HFFc6 (cell line): ENCODE measurements around the gene TERB1. TPM values are rescaled to one million over a fixed set of nuclear protein-coding genes. Genes with fewer than 3 reads are reported as not detected.
"Not testable (repeated sequence)": the region's sequence is repeated elsewhere in the genome, so short reads cannot be mapped to it uniquely, and the experiment has no call there.

ENCODE experiments used
- DNase-seq: peaks from one replicate; pipeline ENCODE4 v3.0.0-alpha.2; 2018
- H3K27ac Mint-ChIP-seq: 2 replicates; pipeline ENCODE4 v1.8.0; 2020; ENCODE audit warnings: mild to moderate bottlenecking, mixed read lengths
- H3K27me3 Mint-ChIP-seq: 2 replicates; pipeline ENCODE4 v1.8.0; 2021; ENCODE audit warnings: mild to moderate bottlenecking, moderate library complexity, mixed read lengths; ENCODE audit not compliant: insufficient read depth
- H3K36me3 Mint-ChIP-seq: 2 replicates; pipeline ENCODE4 v1.8.0; 2021; ENCODE audit warnings: low read depth, mixed read lengths
- H3K4me1 Mint-ChIP-seq: 2 replicates; pipeline ENCODE4 v1.8.0; 2020; ENCODE audit warnings: low read depth, mixed read lengths
- H3K4me3 Mint-ChIP-seq: 2 replicates; pipeline ENCODE4 v1.8.0; 2020; ENCODE audit warnings: mild to moderate bottlenecking, moderate library complexity, mixed read lengths
- H3K9me3 Mint-ChIP-seq: 2 replicates; pipeline ENCODE4 v1.8.0; 2020; ENCODE audit warnings: mild to moderate bottlenecking, mixed read lengths
- total RNA-seq, 6 experiments: library from RNA; stranded (reverse); fragmentation: NEBNext Ultra II Directional; extraction: Animal tissue kit (Norgen Biotek cat#: 25700); gene quantifications; 2 replicates in 1 of 6; 3 replicates in 5 of 6; pipeline ENCODE4 v1.2.3, GENCODE V29; 2021
- TF ChIP-seq, protein P1 (sequence below): fragments of 200-600 bp; sonication (generic); IDR thresholded peaks from 2 replicates; pipeline ENCODE4 v1.5.0; 2021; ENCODE audit warnings: antibody characterized with exemption, mild to moderate bottlenecking

Gene TERB1
- total RNA-seq, 6 experiments from 2014 or later: not detected

DNA sequence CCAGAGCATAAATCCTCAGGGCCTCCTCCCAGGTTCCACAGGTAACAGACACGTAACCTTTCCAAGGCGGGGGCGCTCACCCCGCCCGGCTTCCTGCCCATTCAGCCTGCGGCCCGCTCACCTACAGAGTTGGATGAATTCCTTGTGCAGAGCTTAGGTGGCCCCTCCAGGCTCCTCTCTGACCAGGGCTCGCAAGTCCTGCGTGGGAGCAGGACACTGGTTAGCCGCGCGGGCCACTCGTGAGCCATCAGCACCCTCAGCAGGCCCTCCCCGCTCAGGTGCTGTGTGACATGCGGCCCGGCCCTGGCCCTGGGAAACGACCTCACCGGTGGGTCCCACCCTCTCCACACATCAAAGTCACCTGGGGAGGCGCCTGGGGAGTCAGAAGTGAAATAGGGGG, 528 bp downstream of the TERB1 start:
- peaks cover 10% of the 10 kb centered on the region for H3K36me3 Mint-ChIP-seq
- TF ChIP-seq, protein P1, sequence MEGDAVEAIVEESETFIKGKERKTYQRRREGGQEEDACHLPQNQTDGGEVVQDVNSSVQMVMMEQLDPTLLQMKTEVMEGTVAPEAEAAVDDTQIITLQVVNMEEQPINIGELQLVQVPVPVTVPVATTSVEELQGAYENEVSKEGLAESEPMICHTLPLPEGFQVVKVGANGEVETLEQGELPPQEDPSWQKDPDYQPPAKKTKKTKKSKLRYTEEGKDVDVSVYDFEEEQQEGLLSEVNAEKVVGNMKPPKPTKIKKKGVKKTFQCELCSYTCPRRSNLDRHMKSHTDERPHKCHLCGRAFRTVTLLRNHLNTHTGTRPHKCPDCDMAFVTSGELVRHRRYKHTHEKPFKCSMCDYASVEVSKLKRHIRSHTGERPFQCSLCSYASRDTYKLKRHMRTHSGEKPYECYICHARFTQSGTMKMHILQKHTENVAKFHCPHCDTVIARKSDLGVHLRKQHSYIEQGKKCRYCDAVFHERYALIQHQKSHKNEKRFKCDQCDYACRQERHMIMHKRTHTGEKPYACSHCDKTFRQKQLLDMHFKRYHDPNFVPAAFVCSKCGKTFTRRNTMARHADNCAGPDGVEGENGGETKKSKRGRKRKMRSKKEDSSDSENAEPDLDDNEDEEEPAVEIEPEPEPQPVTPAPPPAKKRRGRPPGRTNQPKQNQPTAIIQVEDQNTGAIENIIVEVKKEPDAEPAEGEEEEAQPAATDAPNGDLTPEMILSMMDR: no peak
- DNase-seq: no peak

DNA sequence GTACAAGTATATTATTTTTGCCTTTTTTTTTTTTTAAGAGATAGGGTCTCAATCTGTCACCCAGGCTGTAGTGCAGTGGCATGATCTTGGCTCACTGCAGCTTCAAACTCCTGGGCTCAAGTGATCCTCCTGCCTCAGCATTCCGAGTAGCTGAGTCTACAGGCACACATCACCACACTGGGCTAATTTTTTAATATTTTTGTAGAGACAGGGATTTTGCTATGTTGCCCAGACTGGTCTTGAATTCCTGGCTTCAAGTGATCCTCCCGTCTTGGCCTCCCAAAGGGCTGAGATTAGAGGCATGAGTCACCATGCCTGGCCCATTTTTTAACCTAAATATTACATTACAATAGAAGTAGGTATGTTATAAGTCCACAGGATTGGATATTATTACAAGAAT, 3.2 kb downstream of the TERB1 start:
- Mint-ChIP-seq H3K9me3 (no peaks in the 10 kb centered on the region), H3K4me3 (no peak overlapping the region), H3K4me1 (peaks cover 5% of the 10 kb centered on the region; the same call in 1 of the 2 replicates), H3K27ac (no peak overlapping the region), H3K27me3 (no peaks in the 10 kb centered on the region; the same call in 1 of the 2 replicates), H3K36me3 (no peaks in the 10 kb centered on the region; the same call in 1 of the 2 replicates)
- TF ChIP-seq, protein P1: no peak
- peak; percentile 41 for DNase-seq

More for the DNA sequence above, 528 bp downstream of the TERB1 start:
- Mint-ChIP-seq H3K9me3 (no peaks in the 10 kb centered on the region), H3K4me1 (peaks cover 5% of the 10 kb centered on the region; the same call in 1 of the 2 replicates), H3K4me3 (no peak overlapping the region), H3K27ac (no peak overlapping the region), H3K27me3 (no peaks in the 10 kb centered on the region)

DNA sequence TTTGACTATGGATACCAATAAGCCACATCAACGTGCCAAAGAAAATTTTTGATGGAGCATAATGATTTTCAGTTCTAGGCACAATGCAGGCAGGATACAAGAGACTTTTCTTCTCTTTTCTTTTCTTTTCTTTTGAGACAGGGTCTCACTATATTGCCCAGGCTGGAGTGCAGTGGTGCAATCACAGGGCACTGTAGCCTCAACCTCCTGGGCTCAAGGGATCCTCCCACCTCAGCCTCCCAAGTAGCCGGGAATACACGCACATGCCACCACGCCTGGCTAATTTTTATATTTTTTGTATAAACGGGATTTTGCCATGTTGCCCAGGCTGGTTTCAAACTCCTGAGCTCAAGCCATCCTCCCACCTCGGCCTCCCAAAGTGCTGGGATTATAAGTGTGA, 7.4 kb downstream of the TERB1 start:
- DNase-seq, H3K4me1 Mint-ChIP-seq, H3K36me3 Mint-ChIP-seq, H3K27me3 Mint-ChIP-seq, H3K9me3 Mint-ChIP-seq, H3K4me3 Mint-ChIP-seq, H3K27ac Mint-ChIP-seq: not testable (repeated sequence)

DNA sequence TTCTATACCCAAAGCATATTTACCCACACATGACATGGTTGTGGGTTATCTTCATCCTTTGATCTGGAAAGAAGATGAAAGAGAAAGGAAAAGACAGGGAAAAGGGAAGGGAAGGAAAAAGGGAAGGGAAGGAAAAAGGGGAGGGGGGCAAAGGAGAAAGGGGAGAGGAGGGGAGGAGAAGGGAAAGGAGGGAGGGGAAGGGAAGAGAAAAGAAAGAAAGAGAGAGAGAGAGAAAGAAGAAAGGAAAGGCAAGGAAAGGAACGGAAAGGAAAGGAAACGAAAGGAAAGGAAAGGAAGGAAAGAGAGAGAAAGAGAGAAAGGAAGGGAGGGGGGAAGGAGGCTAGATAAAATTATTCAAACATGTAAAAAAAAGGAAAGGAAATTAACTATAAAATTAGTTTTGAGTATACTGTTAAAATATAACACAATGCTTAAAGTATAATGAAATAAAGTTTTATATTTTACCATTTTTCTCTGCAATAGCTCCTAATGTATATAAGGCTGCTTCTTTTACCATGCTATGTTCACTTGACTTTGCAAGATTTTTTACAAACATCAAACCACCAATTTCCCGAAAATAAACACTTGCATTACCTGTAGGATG, 11.2 kb downstream of the TERB1 start:
- TF ChIP-seq, protein P1: no peak
- H3K9me3 Mint-ChIP-seq: no peaks in the 10 kb centered on the region
- no peaks in the 10 kb centered on the region for H3K4me1 Mint-ChIP-seq
- no peak overlapping the region for H3K4me3 Mint-ChIP-seq
- no peaks in the 10 kb centered on the region; the same call in none of the 2 replicates for H3K27me3 Mint-ChIP-seq
- H3K36me3 Mint-ChIP-seq: no peaks in the 10 kb centered on the region
- no peak overlapping the region for H3K27ac Mint-ChIP-seq
- DNase-seq: no peak

DNA sequence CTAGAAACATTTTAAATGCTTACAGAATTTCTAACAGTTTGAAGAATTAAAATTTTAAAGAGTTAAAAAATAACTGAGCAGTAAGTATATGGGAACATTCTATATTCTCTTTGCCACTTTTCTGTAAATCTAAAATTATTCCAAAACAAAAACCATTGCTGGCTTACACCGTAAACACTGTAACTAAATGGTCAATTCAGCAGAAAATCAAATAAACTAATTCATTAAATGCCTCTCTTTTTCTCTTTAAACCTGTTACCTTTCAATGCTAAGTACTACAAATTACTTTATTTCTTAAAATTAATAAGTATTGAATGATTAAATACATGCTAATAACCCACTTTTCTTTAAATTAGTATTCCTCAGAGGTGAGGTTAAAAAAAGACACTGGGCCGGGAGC, 14.0 kb downstream of the TERB1 start:
- TF ChIP-seq, protein P1: no peak
- H3K9me3 Mint-ChIP-seq: no peaks in the 10 kb centered on the region
- no peaks in the 10 kb centered on the region for H3K4me1 Mint-ChIP-seq
- H3K36me3 Mint-ChIP-seq: no peaks in the 10 kb centered on the region
- no peak overlapping the region for H3K27ac Mint-ChIP-seq
- H3K4me3 Mint-ChIP-seq: no peak overlapping the region
- no peaks in the 10 kb centered on the region; the same call in 1 of the 2 replicates for H3K27me3 Mint-ChIP-seq
- DNase-seq: no peak

DNA sequence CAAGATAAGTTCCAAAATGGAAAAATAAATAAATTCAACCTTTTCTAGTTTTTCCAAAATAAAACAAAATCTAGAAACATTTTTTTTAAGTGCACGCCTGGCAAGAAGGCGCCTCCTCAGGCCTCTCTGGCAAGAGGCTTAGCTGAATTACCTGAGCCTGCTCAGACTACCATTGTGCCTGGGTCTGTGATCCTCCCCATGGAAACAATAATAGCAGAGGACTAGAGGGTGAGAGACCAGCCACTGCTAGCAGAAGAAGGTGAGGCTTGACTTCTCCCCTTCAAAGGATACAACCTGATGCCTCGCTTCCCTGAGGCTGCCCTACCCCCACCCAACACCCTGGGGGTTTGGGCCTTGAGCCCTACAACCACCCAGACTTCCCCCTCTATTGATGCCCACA, 14.8 kb downstream of the TERB1 start:
- no peaks in the 10 kb centered on the region for H3K36me3 Mint-ChIP-seq
- no peaks in the 10 kb centered on the region for H3K9me3 Mint-ChIP-seq
- H3K4me3 Mint-ChIP-seq: no peak overlapping the region
- H3K27ac Mint-ChIP-seq: no peak overlapping the region
- no peak for DNase-seq
- TF ChIP-seq, protein P1: no peak
- no peaks in the 10 kb centered on the region for H3K27me3 Mint-ChIP-seq
- H3K4me1 Mint-ChIP-seq: no peaks in the 10 kb centered on the region
